ENCODE results near the gene TMEM200B.
"Not testable (repeated sequence)": the region's sequence is repeated elsewhere in the genome, so short reads cannot be mapped to it uniquely, and the experiment has no call there.

TMEM200B gene

DNA sequence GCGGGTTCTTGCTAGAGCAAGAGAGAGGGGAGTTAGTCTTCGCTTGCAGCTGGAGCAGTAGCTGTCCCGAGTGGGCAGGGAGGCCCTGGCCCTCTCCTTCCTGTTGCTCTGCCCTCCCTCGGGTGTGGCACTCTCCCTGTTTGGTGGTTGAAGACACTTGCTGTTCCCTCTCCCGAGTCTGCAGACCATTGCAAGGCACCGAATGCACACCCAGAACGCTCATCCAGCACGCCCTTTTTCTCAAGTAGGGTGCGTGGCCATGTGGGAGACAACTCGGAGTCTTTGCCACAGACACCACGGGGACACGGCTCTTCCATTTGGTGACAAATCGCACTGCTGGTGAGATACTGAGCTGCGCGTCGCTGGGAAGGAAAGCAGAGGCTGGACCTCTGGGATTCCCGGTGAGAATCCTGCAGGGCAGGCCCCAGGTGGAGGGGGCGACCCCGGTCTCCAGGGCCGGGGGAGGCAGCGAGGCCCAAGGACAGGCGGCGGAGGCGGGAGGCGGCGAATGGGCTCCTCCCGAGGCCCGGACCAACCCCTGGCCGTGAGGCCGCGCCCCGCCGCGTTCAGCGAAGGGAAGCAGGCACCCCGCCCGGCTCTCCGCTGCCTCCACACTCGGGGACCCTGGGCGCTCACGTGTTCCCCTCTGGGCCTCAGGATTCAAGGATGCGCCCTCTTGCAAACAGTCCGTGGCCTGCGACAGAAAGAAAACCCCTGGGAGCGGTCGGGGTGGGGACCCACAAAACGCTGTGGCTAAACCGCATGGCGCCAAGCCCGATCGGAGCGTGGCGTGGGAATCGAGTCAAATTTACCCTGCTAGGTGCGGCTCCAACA lies 10.4 kb upstream of the TMEM200B start:
- DNase-seq, result no peak

DNA sequence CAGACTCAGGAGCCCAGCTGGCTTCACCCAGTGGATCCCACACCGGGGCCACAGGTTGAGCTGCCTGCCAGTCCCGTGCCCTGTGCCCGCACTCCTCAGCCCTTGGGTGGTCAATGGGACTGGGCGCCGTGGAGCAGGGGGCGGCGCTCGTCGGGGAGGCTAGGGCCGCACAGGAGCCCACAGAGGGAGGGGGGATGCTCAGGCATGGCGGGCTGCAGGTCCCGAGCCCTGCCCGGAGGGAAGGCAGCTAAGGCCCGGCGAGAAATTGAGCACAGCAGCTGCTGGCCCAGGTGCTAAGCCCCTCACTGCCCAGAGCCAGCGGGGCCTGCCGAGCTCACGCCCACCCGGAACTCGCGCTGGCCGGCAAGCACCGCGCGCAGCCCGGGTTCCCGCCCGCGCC lies 7.4 kb upstream of the TMEM200B start:
- not testable (repeated sequence) for DNase-seq

DNA sequence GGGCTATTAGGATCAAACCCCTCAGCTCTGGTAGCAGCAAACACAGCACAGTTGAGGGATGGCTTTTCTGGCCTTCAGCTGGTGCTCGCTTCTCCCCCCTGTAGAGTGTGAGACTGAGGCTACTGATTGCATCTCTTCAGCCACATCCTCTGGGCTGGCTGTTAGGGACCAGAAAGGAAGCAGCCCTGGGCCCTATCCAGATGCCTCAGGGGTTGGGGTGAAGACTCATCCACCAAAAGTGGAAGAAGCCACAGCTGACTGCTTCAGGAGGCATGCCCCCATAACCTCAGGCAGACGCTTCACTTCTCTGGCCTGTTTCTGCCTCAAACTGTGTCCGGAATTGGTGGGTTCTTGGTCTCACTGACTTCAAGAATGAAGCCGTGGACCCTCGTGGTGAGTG lies 6.2 kb upstream of the TMEM200B start:
- no peak for DNase-seq

DNA sequence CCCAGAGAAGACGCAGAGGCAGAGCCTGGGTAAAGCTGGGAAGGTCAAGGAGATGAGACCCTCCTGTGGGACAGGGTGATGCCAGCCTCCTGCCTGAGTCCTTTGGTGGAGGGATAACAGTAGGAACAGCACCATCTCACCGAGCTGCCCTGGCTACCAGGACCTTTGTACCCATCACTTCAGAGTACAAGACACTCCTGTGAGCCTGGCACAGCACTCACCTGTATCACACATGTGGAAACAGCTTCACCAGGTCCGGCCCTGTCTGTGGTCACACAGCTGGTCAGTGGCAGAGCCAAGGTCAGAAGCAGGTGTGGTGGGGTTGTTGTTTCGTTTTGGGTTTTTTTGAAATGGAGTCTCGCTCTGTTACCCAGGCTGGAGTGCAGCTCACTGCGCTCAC lies 5.0 kb upstream of the TMEM200B start:
- no peak for DNase-seq

DNA sequence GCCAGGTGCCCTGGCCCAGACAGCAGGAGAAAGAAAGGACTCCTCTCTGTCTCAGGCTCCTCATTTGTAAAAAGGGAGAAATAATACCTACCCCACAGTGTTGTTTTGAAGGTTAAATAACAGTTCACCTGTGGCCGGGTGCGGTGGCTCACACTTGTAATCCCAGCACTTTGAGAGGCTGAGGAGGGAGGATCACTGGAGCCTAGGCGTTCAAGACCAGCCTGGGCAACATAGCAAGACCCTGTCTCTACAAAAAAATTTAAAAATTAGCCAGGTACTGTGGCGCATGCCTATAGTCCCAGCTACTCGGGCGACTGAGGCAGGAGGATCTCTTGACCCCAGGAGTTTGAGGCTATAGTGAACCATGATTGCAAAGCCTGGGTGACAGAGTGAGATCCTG lies 2.5 kb upstream of the TMEM200B start:
- DNase-seq, result no peak

DNA sequence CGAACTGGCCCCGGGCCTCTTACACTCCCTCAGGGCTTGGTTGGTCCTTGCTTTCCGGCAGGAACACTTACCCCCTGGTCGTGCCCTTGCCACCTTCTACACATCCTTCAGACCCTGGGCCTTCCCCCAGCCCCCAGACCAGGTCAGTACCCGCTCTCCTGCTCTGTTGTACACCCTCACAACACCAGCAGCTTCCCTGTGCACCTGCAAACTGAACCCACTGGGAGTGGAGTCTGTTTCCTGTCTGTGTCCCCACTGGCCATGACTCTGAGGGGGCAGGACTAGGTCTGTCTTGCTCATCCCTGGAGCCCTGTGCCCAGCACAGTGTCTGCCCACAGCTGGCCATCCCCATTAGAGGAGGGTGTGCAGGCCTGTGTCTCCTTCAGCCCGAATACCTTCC lies 2.1 kb upstream of the TMEM200B start:
- DNase-seq, result no peak

DNA sequence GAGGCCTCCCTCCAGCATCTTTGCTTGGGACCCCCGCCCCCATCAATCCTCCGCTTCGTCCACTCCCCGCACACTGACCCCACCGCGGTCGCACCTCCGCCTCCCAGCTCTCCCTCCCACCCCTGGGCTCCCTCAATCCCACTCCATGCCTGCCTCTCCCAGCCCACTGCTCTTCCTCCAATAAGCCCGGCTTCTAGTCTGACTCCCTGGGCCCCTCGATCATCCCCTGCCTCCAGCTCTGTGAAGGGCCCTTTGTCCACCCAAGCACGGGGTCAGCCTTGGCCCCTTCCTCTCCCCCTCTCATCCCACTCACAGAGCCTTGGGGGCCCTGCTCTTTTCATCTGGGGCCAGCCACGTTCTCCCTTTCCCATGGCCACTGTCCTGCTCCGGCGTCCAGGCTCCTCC lies 1.5 kb upstream of the TMEM200B start:
- DNase-seq, result no peak

DNA sequence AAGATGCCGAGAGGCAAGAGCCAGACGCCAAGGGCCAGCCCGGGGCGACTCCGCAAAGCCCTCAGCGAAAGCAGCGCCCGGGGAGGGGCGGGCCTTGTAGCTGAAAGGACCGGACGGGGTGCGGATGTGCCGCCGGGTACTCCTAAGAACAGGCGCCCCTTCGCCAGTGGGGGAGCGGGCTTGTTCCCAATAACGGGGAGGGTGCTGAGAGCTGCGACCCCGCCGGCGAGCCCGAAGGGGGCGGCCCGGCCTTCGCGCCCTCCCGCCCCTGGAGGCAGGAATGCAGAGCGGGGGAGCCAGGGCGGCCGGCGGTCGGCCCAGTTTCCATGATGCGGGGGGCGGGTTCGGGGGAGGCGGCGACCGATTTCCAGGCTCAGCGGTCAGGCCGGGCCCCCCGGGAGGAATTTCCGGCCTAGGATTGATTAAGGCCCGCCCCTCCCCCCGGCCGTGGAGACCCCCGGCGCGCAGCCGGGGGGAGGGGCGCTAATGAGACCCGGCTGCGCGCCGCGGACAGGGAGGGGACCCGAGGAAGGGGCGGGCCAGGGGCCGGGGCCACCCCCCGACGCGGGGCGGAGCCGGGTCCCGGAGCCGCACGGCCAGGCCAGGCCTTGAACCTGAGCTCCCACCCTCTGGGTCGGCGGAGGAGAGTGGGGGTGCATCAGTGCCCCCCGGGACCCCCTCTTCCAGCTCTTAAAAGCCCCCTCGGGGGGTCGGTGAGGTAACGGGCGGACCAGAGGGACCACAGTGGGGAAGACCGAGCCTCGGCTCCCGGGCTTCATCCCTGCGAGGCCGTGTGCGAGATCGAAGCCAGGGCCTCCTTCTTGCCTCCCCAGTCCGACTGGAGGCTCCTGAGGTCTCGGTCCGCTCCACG lies 898 bp upstream of the TMEM200B start:
- DNase-seq, result peak; percentile 31

DNA sequence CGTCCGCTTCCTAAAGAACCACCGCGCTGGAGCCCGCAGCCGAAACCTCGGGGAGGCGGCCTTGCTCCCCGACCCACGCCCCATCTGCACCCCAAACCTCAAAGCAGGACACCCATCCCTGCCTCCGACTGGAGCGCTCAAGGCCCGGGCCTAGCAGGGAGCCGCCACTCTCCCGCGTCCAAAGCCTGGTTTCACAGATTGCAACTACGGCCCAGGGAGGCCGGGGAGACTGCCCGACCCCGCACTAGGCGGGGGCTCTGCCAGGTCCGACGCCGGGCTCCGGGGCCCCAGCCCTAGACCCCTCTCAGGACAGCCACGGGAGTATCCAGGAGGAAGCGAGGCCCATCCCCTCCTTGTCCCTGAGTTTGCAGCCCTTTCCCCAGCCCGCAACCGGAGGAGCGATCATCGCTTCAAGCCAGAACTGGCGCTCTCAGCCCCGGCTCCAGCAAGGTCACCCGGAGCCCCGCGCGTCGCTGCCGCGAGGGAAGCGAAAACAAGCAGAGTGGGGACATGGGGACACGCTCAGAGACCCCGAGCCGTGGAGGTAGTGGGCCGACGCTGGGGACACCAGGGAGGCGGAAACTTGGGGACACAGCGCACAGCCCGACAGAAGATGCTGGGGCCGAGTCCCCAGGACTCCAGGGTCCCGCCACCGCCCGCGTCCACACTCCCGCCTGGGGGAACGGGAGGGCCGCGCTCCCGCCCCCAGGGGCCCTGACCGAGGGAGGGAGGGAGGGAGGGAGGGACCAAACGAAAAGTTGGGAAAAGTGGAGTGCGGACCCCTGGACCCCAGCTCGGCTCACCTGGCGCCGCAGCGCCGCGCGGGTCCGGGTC lies 433 bp downstream of the TMEM200B start:
- DNase-seq, result no peak

DNA sequence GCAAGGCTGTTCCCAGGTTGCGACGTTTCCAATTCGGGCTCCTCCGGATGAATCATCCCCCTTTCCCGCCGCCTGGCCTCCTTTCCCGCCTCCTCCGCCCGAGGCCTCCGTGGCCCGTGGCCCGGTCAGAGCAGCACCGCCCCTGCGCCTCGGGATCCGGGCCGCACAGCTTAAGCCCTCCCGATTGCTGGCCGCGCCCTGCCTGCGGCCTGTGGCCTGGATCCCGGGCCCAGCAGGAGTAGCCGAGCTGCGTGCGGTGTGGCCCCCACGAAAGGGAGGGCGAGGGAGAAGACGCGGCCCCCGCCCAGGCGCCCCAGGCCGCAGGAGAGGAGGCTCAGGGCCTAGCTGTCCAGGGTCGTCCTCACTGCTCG lies 1.0 kb downstream of the TMEM200B start:
- DNase-seq, result no peak

DNA sequence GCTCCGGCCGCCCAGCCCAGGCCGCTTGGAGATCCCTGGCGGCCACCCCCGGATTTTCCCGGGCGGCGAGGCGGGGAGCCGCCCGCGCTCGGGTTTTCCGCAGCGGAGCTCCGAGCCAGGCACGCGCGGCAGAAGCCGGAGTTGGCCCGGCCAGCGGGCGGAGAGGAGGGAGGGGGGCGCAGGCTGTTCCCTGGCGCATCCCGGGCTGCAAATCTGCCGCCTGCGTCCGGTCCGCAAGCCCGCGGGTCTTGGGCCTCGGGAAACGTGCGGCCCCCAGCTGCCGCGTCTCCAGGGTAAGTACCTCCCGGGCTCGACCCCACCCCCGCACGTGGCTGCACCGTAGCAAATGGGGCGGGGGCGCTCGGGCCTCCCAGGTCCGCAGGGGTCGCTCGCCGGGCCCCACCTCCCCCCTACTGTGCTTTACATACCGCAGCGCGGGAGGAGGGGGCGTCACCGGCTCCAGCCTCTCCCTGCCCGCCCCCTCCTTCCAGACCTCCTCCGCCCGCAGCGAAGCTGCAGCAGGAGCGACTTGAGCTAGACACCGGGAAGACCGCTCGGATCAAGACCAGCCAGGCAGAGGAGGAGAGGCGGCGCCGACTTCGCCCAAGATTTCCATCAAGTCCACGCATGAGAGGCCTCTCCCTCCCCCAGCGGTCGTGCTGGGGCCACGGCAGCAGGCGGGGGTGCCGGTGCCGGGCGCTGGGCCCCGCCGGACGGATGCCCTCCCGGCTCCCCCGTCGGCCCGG lies 1.6 kb downstream of the TMEM200B start:
- DNase-seq, result no peak

DNA sequence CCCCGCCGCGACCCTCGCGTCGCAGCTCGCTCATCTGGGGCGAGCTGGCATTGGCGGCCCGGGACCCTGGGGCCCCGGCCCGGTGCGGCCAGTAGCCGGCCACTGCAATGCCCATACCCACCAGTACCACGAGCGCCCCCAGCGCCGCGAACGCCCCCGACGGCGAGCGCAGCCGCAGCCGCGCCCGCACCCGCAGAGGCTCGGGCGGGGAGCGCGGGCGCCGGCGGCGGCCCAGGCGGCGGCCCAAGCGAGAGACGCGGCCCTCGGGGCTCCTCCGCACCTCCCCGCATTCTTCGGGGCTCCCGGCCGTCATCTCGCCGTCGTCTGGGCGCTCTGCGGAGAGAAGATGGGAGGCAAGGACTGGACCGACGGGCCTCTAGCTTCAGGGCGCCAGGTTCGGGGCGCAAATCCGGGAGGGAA lies 2.2 kb downstream of the TMEM200B start:
- no peak for DNase-seq

DNA sequence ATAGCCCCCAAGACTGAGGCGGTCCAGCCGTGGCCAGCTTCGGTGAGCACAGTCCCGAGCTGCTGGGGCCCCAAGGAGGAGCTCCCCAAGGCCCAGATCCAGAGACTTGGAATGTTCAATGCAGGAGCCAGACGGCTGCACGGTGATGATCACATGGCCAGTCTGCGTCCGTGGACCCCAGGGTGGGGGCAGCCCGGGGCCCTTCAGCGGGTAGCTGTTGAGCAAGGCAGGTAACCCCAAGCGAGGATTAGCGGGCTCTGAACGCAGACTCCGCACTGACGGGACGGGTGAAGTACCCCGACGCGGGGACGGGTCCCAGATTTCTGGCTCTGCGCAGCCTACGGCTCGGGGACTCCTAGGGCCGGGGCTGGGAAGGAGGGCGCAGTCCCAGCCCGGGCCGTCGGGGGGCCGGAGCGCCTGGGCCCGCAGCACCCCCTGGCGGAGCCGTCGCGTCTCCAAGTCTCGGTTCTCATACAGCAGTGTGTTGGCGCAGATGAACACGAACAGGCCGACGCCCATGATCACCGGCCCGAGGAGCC lies 2.7 kb downstream of the TMEM200B start:
- DNase-seq, result no peak

DNA sequence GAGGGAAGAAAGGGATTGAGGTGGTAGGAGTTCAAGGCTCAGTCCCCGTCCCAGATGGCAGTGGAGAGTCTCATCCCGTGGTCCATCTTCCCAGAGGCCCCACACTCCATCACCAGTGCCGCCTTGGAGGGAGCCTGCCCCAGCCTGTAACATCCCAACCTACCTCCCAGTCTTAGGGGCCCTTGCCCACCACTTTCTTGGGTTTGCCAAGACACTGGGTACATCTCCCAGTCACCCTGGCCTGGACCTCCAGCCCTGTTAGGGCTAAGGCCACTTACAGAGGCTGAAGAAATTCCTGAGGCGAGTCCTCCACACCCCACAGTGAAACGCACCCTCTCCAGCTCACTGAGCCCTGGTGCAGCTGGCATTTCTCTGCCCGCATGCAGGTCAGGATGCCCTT lies 3.3 kb downstream of the TMEM200B start:
- DNase-seq, result no peak

DNA sequence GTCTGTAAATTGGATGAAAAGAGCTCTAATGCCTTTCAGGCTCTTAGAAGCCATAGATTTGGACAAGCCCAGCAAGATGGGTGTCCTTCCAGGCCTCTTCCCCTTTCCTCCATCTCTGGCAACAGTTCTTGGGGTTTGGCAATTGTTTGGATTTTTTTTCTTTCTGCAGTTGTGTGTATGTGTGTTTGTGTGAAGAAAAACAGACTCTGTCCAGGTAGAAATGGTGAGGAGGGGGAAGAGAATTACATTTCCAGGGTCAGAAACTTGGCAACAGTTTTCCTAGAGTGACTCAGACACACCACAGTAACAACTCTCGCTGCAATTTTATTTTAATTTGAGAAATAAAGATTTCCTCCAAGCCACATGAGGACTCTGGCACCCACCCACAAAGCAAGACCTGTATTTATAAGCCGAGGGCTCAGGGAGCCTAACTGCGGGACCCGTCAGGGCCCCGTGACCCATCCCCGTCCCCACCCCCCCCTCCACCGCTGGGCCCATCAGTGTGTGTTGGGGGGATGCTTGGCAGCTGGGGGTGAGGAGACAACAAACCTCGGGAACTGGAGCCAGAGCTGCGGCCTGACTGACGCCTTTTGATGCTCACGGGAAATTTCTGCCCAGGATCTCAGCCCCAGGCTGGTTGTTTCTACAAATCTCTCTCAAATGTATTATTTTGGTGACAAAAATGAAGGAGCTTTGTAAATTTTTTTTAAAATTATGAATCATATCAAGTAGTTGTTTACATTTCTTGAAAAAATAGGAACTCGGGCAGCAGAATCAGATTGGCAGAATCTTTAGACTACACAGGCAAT lies 4.4 kb downstream of the TMEM200B start:
- DNase-seq, result no peak

DNA sequence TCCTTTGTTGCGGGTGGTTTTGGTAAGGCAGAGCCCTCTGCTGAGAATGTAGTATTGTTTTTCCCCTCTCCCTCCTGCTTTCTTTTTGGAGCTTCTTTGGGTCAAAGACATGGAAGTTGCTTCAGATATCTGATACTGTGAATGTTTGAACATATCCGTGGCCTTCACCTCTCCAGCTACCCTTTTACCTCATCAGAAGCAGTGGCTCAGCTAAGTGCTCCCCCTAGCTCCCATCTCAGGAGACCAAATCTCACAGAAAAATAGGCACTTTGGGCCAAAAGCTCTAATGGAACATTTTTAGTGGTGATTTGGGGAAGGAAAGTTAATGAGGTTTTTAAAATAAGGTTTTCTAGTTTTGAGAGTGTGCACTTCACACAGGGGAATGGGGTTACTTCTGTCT lies 6.3 kb downstream of the TMEM200B start:
- DNase-seq, result no peak

DNA sequence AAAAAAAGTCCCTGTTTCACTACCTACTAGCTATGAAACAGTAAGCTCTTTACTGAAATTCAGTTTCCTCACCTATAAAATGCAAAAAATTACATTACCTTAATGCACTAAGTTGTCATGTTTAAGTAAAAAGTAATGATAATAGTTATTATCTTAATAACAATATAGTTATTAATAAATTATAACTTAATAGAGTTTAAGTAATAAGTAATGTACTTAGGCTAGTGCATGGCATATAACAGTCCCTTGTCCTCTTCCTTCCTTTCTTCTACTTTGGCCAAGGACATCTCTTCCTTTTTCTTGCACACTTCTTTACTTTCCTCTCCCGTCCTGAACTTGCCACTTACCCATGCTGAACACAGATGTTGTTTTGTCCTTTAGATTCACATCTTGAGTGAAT lies 9.0 kb downstream of the TMEM200B start:
- no peak for DNase-seq

DNA sequence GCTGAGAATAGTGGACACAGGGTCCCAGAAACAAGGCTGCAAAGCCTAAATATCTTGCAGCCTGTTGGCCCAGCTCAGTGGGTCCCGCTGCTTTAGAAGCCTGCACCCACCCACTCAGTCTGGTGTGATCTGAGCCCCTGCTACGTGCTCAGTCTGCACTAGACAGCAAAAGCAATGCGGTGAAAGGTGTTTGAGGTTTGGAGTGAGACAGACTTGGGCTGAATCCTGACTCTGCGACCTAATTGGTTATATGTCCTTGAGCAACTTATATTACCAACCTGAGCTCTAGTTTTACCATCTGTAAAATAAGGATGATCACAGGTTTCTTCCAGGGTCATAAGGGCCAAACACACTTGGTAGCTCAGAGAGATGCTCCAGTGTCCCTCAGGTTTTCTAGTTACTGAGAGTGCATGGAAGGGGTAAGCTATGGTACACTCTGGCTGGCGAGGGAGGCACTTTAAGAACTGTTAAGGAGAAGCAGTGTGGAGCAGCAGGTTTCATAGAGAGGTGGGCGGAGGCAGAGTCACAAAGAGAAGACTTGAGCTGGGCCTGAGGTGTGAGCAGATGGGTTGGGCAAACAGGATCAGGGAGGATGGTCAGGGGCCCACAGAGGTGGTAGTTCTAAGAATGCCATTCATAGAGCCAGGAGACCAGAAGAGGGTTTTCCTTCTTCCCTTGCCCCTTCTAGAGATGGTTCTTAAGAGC lies 10.1 kb downstream of the TMEM200B start:
- DNase-seq, result no peak

DNA sequence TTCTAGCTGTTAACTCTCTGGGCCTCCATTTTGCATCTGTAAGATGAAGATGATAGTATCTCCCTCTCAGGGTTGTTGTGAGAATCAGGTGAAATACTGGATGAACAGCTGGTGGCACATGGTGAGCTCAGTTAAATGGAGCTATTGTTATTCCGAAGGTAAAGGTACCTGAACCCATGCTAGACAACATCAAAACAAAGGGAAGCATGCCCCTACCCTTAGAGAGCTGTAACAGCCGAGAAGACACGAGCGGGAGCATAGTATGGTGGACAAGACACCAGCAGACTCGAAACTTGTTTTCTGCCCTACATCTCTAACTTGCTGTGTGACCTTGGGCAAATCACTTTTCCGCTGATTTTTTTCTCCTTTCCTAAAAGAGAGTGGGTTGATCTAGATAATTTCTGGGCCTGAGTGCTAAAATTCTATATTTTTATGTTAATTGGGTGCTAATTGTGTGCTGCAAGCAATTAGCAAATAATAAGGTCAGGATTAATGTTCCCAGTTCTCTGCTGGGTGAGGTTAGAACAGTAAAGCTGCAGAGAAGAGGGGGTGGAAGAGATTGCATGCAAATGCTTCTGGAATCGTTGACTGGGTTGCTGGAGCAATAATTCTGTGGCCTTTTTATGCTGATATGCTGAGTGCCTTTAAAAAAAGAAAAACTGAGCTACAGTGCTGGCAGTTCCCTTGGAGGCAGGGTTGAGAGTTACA lies 10.8 kb downstream of the TMEM200B start:
- DNase-seq, result no peak

DNA sequence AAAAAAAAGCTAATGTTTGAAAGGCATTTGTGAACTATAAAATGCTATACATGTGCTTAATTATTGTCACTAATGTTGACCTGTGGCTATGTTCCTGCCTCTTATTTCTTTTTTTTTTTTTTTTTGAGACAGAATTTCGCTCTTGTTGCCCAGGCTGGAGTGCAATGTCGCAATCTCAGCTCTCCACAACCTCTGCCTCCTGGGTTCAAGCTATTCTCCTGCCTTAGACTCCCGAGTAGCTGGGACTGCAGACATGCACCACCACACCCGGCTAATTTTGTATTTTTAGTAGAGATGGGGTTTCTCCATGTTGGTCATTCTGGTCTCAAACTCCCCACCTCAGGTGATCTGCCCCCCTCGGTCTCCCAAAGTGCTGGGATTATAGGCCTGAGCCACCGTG lies 15.7 kb downstream of the TMEM200B start:
- not testable (repeated sequence) for DNase-seq

All from kidney glomerular epithelial cell (primary cell).